Adrenal gland (tissue), 12 donors: Measurements from ENCODE around the gene RIGI. TPM values are rescaled to one million over a fixed set of nuclear protein-coding genes. Genes with fewer than 3 reads are reported as not detected.
"Not testable (repeated sequence)": the region's sequence is repeated elsewhere in the genome, so short reads cannot be mapped to it uniquely, and the experiment has no call there.

Experiments
- DNase-seq, 7 donors: peaks; one replicate each; pipeline ENCODE4 v3.0.0-alpha.2; 2019 to 2020
- H3K27ac ChIP-seq, 5 donors: fragments of 200-600 bp; sonication (generic) in 4 of 5; 1 replicate in 3 of 5; 2 replicates in 2 of 5; pipeline versions ENCODE4 v1.5.1 to v1.8.0; 2016 to 2020; ENCODE audit warnings: mild to moderate bottlenecking in 1 of 5
- H3K27me3 ChIP-seq: fragments of 200-600 bp; 2 replicates; pipeline ENCODE4 v1.8.0; 2021
- H3K36me3 ChIP-seq, 2 donors: fragments of 200-600 bp; replicated peaks in 1 of 2; 1 replicate in 1 of 2; 2 replicates in 1 of 2; pipeline versions ENCODE4 v1.5.1 to v1.8.0; 2018 to 2022
- H3K4me1 ChIP-seq, 2 donors: fragments of 200-600 bp; replicated peaks in 1 of 2; 1 replicate in 1 of 2; 2 replicates in 1 of 2; pipeline versions ENCODE4 v1.5.1 to v1.8.0; 2018 to 2021
- H3K4me3 ChIP-seq, 4 donors: fragments of 200-600 bp; sonication (generic) in 3 of 4; one replicate each; pipeline ENCODE4 v1.5.1; 2016 to 2018
- H3K9me3 ChIP-seq, 3 donors: fragments of 200-600 bp; sonication (generic) in 1 of 3; replicated peaks in 1 of 3; 1 replicate in 2 of 3; 2 replicates in 1 of 3; pipeline versions ENCODE4 v1.5.1 to v1.8.0; 2016 to 2021
- CTCF ChIP-seq, 6 experiments: fragments of 450-650 bp in 4 of 6; fragments of 200-600 bp in 2 of 6; sonication (generic) in 1 of 6; IDR thresholded peaks; 1 replicate in 5 of 6; 2 replicates in 1 of 6; pipeline versions ENCODE4 v1.5.1 to v1.8.0; 2016 to 2021; ENCODE audit warnings: antibody characterized with exemption in 6 of 6, mild to moderate bottlenecking in 2 of 6, moderate library complexity in 1 of 6
- POLR2A ChIP-seq, 2 donors: fragments of 450-650 bp; IDR thresholded peaks; one replicate each; pipeline ENCODE4 v1.6.1; 2017; ENCODE audit warnings: antibody characterized with exemption in 2 of 2, mild to moderate bottlenecking in 2 of 2, moderate library complexity in 1 of 2
- WGBS, 4 donors: extraction: QIAGEN DNeasy Blood & Tissue Kit in 2 of 4; methylation state at CpG; one replicate each; pipeline versions ENCODE4 v1.1.5 to v1.1.7; 2013 to 2017; 5-methylcytosine and 5-hydroxymethylcytosine counted together
- intact Hi-C, 2 donors: fragments of 100-400 bp; cut with DNase I; formaldehyde crosslinking; loops; one replicate each; pipeline versions ENCODE4 v1.14.1 to v1.15.0; 2022 to 2023
- polyA plus RNA-seq, 3 donors: library from polyadenylated mRNA; stranded (reverse); fragments of 200-250 nt in 2 of 3; fragments of 350-450 nt in 1 of 3; fragmentation: Illumina TruSeq in 1 of 3; extraction: RNeasy Lipid Tissue Mini Kit (QIAGEN cat#74804) in 1 of 3; gene quantifications; one replicate each; pipeline ENCODE4 v1.2.3, GENCODE V29; 2013 to 2014
- total RNA-seq, 9 donors: library from RNA; depleted of rRNA in 4 of 9; stranded (reverse); fragments of >200 nt in 4 of 9; fragments of 120-200 nt in 1 of 9; fragmentation: NEBNext Ultra II Directional in 1 of 9; extraction: Animal tissue kit (Norgen Biotek cat#: 25700) in 1 of 9; gene quantifications; one replicate each; pipeline versions ENCODE4 v1.1.0 to v1.2.4, GENCODE V29; 2013 to 2023
- donor health status: healthy with polysubstance abuse.
- donor health status: Bipolar disorder and iron deficiency.
- donor health status: DM: yes; HTN: yes; CAD: no.
- donor health status: DM: no; HTN: no; CAD: no.
- donor health status: DM: no; HTN: no; CAD: no.
- donor health status: DM: yes; HTN: yes; CAD: no.

RIGI gene
- total and polyA plus RNA-seq, 12 donors = 4.4 to 13.2 (median 7.9) TPM

DNA sequence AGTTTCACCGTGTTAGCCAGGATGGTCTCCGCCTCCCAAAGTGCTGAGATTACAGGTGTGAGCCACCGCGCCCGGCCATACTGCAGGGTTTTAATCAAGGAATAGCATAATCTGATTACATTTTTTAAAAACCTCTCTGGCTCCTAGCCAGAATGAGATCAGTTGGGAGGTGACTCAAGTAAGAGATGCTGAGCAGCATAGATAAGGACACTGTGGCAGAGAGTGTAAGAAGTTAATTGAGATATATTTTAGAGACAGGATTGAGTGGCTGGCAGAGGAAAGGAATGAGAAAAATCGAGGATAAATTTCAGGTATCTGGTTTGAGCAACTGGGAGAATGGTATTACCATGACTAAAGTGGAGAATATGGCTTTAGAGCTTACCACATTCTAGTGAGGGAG lies 7.3 kb upstream of the RIGI start:
- TF ChIP-seq CTCF (IDR thresholded peaks at IDR 0.05) (no peak), POLR2A (IDR thresholded peaks at IDR 0.05) (no peak)
- no peak overlapping the region for H3K27ac ChIP-seq
- no peaks in the 10 kb centered on the region for H3K4me1 ChIP-seq
- no peak for DNase-seq
- H3K27me3 ChIP-seq = no peaks in the 10 kb centered on the region
- intact Hi-C loops = no loop called here
- H3K4me3 ChIP-seq = no peak overlapping the region
- WGBS, 4 donors = 92 to 96% (median 94%) methylated on average over 6 of the region's 6 CpGs
- H3K9me3 ChIP-seq = no peaks in the 10 kb centered on the region
- no peaks in the 10 kb centered on the region for H3K36me3 ChIP-seq

- no peak for TF ChIP-seq CTCF (IDR thresholded peaks at IDR 0.05)
- Histone ChIP-seq H3K4me3 (peak overlapping the region in 2 of 4 donors; percentile 69 to 72), H3K36me3 (no peaks in the 10 kb centered on the region), H3K27me3 (no peaks in the 10 kb centered on the region), H3K4me1 (peaks cover 5 to 20% of the 10 kb centered on the region in 2 donors), H3K9me3 (no peaks in the 10 kb centered on the region), H3K27ac (peak overlapping the region in 4 of 5 donors; percentile 82 to 90 (median 87))
- DNase-seq = no peak
- intact Hi-C loops = no loop called here
- WGBS, 4 donors = 11 to 15% (median 13%) methylated on average over 2 of the region's 2 CpGs
Measured at GRCh38 chr9:32526707-32527048, 682 bp upstream of the RIGI start.

DNA sequence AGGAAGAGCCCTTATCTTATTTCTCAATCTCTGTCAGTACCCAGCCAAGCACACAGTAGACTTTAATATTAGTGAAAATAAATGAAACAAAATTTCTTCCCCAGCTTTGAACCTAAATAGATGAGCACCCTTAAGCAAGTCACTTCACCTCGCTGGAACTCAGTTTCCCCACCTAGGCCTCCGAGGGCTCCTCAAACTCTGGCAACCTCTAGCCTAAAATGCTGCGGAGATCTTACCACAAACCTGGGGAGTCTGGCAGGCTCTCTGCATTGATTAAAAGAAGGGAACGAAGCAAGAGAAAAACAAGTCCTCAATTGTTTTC lies 326 bp downstream of the RIGI start:
- peak in 1 of 7 donors; percentile 17 for DNase-seq
- TF ChIP-seq CTCF (IDR thresholded peaks at IDR 0.05) = no peak
- TF ChIP-seq POLR2A (IDR thresholded peaks at IDR 0.05) = no peak
- Histone ChIP-seq H3K4me1 (peaks cover 5 to 20% of the 10 kb centered on the region in 2 donors), H3K27me3 (no peaks in the 10 kb centered on the region), H3K27ac (peak overlapping the region; percentile 40 to 90 (median 86)), H3K9me3 (no peaks in the 10 kb centered on the region), H3K4me3 (peak overlapping the region; percentile 5 to 90 (median 70)), H3K36me3 (no peaks in the 10 kb centered on the region)
- 0 to 2% (median 1%) methylated on average over 4 of the region's 4 CpGs for WGBS, 4 donors
- intact Hi-C loops = no loop called here

DNA sequence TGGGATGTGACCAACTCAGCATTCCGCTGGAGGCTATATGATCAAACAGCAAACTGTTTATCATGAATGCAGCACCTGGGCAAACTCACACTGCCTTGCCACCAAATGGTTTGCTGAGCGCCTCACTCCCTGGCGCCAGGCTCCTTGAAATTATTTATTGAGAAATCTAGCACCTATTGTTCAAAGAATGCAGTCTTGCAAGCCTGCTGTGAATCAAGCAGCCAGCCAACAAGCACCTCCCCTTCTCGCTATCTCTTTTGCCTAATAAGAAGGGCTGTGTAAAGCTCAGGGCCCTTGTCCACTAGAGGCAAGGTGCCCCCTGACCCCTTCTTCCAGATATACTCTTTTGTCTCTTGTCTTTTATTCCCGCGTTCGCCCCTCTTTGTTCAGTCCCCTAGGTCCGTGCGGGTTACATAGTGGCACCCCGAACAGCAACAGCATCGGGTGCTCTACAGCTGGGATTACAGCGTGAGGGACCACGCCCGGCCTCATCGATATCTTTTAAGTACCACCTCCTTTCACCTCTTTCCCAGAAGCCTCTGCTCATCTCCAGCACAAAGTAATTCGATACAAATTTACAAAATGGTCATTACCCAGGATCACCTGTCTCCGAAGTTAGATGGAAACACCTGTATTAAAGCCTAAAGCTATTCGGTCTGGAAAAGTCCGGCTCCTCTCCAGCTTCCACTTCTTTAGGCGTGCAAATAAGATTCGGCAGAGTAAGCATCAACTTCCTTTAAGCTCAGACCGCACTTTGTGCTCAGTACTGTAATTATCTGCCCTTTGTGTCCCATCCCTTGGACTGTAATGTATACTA lies 896 bp downstream of the RIGI start:
- Histone ChIP-seq H3K4me3 (peak overlapping the region in 3 of 4 donors; percentile 5 to 72 (median 69)), H3K36me3 (no peaks in the 10 kb centered on the region), H3K27me3 (no peaks in the 10 kb centered on the region), H3K27ac (peak overlapping the region; percentile 40 to 90 (median 86)), H3K4me1 (peaks cover 5 to 20% of the 10 kb centered on the region in 2 donors), H3K9me3 (no peaks in the 10 kb centered on the region)
- 39 to 50% (median 45%) methylated on average over 22 of the region's 22 CpGs for WGBS, 4 donors
- no peak for DNase-seq
- TF ChIP-seq POLR2A (IDR thresholded peaks at IDR 0.05) (no peak), CTCF (IDR thresholded peaks at IDR 0.05) (no peak)
- intact Hi-C loops = no loop called here

DNA sequence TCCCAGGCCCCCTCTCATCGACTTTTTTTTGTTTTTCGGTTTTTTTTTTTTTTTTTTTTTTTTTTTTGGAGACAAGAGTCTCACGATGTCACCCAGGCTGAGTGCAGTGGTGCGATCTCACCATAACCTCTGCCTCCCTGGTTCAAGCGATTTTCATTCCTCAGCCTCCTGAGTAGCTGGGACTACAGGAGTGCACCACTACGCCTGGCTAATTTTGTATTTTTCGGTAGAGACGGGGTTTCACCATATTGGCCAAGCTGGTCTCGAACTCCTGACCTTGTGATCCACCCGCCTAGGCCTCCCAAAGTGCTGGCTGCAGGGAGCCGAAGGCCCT lies 1.5 kb downstream of the RIGI start:
- H3K4me3 ChIP-seq = peak overlapping the region in 1 of 4 donors; percentile 72

More for the DNA sequence above, 1.5 kb downstream of the RIGI start:
- 91 to 96% (median 93%) methylated on average over 11 of the region's 11 CpGs for WGBS, 4 donors
- Histone ChIP-seq H3K4me1 (peaks cover 5 to 20% of the 10 kb centered on the region in 2 donors), H3K27ac (peak overlapping the region in 1 of 5 donors; percentile 90)
- DNase-seq, H3K9me3 ChIP-seq, intact Hi-C loops, H3K36me3 ChIP-seq, H3K27me3 ChIP-seq: not testable (repeated sequence)
